Measurements from ENCODE around the gene KANSL3.

KANSL3 gene

GRCh38 chr2:96617012-96617411 lies 21.1 kb downstream of the KANSL3 start:
- peaks cover 44% of the 10 kb centered on the region for H3K36me3 Mint-ChIP-seq (ENCODE audit: insufficient read depth)
- ATAC-seq (replicated peaks; ENCODE audit: extremely low read depth, poor library complexity, severe bottlenecking): no peak

DNA sequence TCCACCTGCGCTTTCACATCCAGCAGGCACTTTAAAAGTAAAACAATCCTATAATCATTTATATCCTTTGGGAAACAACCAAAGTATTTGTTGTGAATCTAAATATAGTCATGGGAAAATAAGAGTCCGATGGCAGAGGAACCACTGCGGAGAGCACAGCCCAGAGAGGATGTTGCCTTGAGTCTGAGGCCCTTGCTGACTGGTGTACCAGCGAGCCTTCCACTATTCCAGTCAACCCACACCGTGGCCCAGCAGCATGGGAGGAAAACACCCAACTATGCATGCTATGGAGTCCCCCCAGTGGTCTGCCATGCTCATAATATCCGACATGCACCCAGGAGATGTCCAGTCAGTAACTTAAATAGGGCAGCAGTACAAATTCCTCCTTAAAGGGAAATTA lies 21.6 kb downstream of the KANSL3 start:
- H3K27ac Mint-ChIP-seq (ENCODE audit: low read depth): peak overlapping the region; percentile 93
- no peaks in the 10 kb centered on the region for H3K27me3 Mint-ChIP-seq
- H3K4me1 Mint-ChIP-seq: peaks cover 38% of the 10 kb centered on the region
- H3K4me3 Mint-ChIP-seq: no peak overlapping the region
- H3K36me3 Mint-ChIP-seq (ENCODE audit: insufficient read depth): peaks cover 47% of the 10 kb centered on the region
- no peaks in the 10 kb centered on the region for H3K9me3 Mint-ChIP-seq
- ATAC-seq (replicated peaks; ENCODE audit: extremely low read depth, poor library complexity, severe bottlenecking) (no peak), DNase-seq (ENCODE audit: low spot score in 2 of 2) (no peak)

More at GRCh38 chr2:96617012-96617411, 21.1 kb downstream of the KANSL3 start:
- H3K27ac Mint-ChIP-seq (ENCODE audit: low read depth): peak overlapping the region; percentile 93
- H3K4me1 Mint-ChIP-seq: peaks cover 38% of the 10 kb centered on the region
- DNase-seq (ENCODE audit: low spot score in 2 of 2): no peak
- peak overlapping the region; percentile 46 for H3K4me3 Mint-ChIP-seq
- H3K9me3 Mint-ChIP-seq: no peaks in the 10 kb centered on the region
- no peaks in the 10 kb centered on the region for H3K27me3 Mint-ChIP-seq

GRCh38 chr2:96616128-96616527 lies 22.0 kb downstream of the KANSL3 start:
- no peaks in the 10 kb centered on the region for H3K27me3 Mint-ChIP-seq
- ATAC-seq (replicated peaks; ENCODE audit: extremely low read depth, poor library complexity, severe bottlenecking) (no peak), DNase-seq (ENCODE audit: low spot score in 2 of 2) (no peak)
- H3K4me1 Mint-ChIP-seq: peaks cover 38% of the 10 kb centered on the region
- H3K4me3 Mint-ChIP-seq: no peak overlapping the region
- H3K36me3 Mint-ChIP-seq (ENCODE audit: insufficient read depth): peaks cover 51% of the 10 kb centered on the region
- peak overlapping the region; percentile 93 for H3K27ac Mint-ChIP-seq (ENCODE audit: low read depth)
- H3K9me3 Mint-ChIP-seq: no peaks in the 10 kb centered on the region

- Mint-ChIP-seq H3K27me3 (no peaks in the 10 kb centered on the region), H3K4me1 (peaks cover 25% of the 10 kb centered on the region), H3K27ac (ENCODE audit: low read depth) (no peak overlapping the region), H3K9me3 (no peaks in the 10 kb centered on the region), H3K4me3 (no peak overlapping the region), H3K36me3 (ENCODE audit: insufficient read depth) (peaks cover 77% of the 10 kb centered on the region)
- ATAC-seq (replicated peaks; ENCODE audit: extremely low read depth, poor library complexity, severe bottlenecking) (no peak), DNase-seq (ENCODE audit: low spot score in 2 of 2) (no peak)
These were observed 29.4 kb downstream of the KANSL3 start for GRCh38 chr2:96608469-96609455.

GRCh38 chr2:96604104-96604503 lies 34.0 kb downstream of the KANSL3 start:
- Mint-ChIP-seq H3K27me3 (no peaks in the 10 kb centered on the region), H3K36me3 (ENCODE audit: insufficient read depth) (peaks cover 75% of the 10 kb centered on the region), H3K27ac (ENCODE audit: low read depth) (no peak overlapping the region), H3K4me3 (no peak overlapping the region), H3K4me1 (peaks cover 28% of the 10 kb centered on the region), H3K9me3 (no peaks in the 10 kb centered on the region)
- ATAC-seq (replicated peaks; ENCODE audit: extremely low read depth, poor library complexity, severe bottlenecking) (no peak), DNase-seq (ENCODE audit: low spot score in 2 of 2) (no peak)

DNA sequence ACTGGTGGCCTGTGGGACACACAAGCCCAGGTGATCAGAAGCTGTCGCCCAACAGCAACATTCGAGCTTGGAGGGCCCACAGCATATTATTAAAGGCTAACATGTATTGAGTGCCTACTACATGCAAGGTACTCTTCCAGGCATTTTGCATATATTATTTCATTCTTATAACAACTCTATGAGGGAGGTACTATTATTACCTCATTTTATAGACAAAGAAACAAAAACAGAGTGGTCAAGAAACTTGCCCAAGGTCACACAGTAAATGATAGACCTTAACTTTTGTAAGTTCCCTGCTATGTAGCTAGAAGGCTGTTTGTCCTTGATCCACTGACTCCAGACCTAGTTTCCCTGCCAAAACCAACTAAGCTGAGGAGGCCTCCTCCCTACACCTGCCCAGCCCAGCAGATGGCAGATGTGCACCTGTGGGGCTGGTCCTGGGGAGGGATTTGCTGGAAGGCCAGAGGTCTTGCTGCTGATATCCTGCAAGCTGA lies 35.7 kb downstream of the KANSL3 start:
- Mint-ChIP-seq H3K27ac (ENCODE audit: low read depth) (peak overlapping the region; percentile 53), H3K9me3 (no peaks in the 10 kb centered on the region), H3K27me3 (no peaks in the 10 kb centered on the region), H3K4me3 (no peak overlapping the region), H3K4me1 (peaks cover 16% of the 10 kb centered on the region), H3K36me3 (ENCODE audit: insufficient read depth) (peaks cover 71% of the 10 kb centered on the region)
- ATAC-seq (replicated peaks; ENCODE audit: extremely low read depth, poor library complexity, severe bottlenecking): no peak
- DNase-seq (ENCODE audit: low spot score in 2 of 2): no peak

DNA sequence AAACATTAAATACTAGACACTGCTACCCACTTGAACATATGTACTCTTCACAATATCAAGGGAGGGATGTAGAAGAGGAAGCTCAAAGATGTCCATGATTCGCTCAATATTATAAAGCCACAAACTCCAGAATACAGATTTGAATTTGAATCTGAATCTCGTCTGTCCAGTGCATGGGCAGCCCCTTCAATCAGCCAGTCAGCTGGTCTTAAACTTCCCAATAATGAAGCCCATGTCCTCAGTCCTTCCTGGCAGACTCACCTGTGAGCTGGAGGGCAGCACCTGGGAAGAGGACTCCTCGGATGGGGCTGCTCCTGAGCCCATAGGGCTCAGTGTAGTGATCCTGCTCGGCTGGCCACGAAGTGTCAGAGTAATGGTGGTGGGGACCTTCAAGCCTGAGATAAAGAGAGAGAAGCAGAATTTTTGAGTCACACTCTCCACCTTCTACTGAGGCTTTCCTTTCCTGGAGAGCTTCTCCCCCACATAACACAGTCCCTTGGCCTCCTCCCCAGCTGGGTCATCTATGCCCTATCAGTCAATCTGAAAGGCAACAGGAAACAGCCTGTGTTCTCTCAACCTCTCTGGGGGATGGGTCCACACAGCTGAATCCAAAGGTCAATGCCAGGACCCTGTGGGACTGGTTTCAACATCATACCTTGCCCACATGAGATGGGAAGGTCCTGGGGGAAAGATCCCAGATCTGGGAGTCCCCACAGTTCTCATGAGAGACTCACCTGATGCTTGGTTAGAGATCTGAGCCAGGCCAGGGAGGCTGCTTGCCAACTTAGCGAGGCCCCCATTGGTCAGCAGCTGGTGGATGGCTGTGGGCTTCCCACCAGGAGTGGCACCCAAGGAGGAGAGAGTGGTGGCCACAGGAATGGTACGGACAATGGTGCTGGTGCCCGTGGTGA lies 36.5 kb downstream of the KANSL3 start:
- no peaks in the 10 kb centered on the region for H3K27me3 Mint-ChIP-seq
- peaks cover 72% of the 10 kb centered on the region for H3K36me3 Mint-ChIP-seq (ENCODE audit: insufficient read depth)
- DNase-seq (ENCODE audit: low spot score in 2 of 2) (no peak), ATAC-seq (replicated peaks; ENCODE audit: extremely low read depth, poor library complexity, severe bottlenecking) (no peak)
- peaks cover 11% of the 10 kb centered on the region for H3K4me1 Mint-ChIP-seq
- H3K27ac Mint-ChIP-seq (ENCODE audit: low read depth): peak overlapping the region; percentile 53
- no peak overlapping the region for H3K4me3 Mint-ChIP-seq
- H3K9me3 Mint-ChIP-seq: no peaks in the 10 kb centered on the region

- no peak for DNase-seq (ENCODE audit: low spot score in 2 of 2)
- Mint-ChIP-seq H3K27ac (ENCODE audit: low read depth) (no peak overlapping the region), H3K27me3 (no peaks in the 10 kb centered on the region), H3K4me1 (peaks cover 18% of the 10 kb centered on the region), H3K4me3 (no peak overlapping the region), H3K36me3 (ENCODE audit: insufficient read depth) (peaks cover 62% of the 10 kb centered on the region), H3K9me3 (no peaks in the 10 kb centered on the region)
- ATAC-seq (replicated peaks; ENCODE audit: extremely low read depth, poor library complexity, severe bottlenecking): no peak
These were observed 38.2 kb downstream of the KANSL3 start for GRCh38 chr2:96599941-96600340.

DNA sequence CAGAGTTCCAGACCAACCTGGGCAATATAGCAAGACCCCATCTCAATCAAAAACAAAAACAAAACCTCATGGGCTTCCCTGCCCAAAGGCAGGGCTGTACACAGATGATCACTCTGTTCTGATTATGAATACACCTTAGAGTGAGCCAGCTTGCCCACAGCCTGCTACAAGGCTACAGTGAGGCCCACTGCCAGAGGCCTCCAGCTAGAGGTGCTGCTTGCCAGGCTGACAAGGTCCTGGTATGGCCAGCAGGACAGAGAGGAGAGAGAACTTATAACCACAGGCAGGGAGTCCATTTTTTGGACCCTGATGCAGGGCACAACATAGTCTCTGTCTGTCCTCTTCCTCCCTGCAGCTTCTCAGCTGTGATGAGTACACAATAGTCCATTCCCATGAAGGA lies 41.5 kb downstream of the KANSL3 start:
- peaks cover 43% of the 10 kb centered on the region for H3K4me1 Mint-ChIP-seq
- ATAC-seq (replicated peaks; ENCODE audit: extremely low read depth, poor library complexity, severe bottlenecking) (no peak), DNase-seq (ENCODE audit: low spot score in 2 of 2) (no peak)
- H3K27ac Mint-ChIP-seq (ENCODE audit: low read depth): peak overlapping the region; percentile 38
- no peaks in the 10 kb centered on the region for H3K9me3 Mint-ChIP-seq
- H3K36me3 Mint-ChIP-seq (ENCODE audit: insufficient read depth): peaks cover 47% of the 10 kb centered on the region
- H3K27me3 Mint-ChIP-seq: no peaks in the 10 kb centered on the region
- H3K4me3 Mint-ChIP-seq: no peak overlapping the region

DNA sequence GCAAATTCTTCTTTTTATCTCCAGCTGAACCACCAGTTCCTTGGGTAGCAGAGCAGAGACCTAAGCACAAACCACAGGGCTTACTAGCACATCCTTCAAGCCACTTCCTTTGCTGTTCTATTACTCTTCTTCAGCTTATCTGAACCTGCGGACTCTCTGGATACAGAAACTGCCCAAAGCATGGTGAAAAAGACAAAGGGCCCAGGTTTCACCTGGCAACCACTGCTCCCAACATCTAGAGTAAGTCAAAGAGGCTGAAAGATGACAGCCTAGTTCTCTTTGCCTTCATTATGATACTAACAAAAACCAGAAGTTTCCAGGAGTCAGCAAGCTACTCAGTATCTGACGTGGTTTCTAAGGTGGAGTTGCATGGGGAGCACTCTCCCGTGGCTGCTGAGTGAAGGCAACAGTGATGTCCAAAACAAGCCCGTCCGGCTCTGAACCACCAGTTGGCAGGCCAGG lies 43.4 kb downstream of the KANSL3 start:
- no peaks in the 10 kb centered on the region for H3K27me3 Mint-ChIP-seq
- peaks cover 50% of the 10 kb centered on the region for H3K4me1 Mint-ChIP-seq
- ATAC-seq (replicated peaks; ENCODE audit: extremely low read depth, poor library complexity, severe bottlenecking): peak; percentile 95
- H3K27ac Mint-ChIP-seq (ENCODE audit: low read depth): peak overlapping the region; percentile 87
- no peak for DNase-seq (ENCODE audit: low spot score in 2 of 2)
- peaks cover 35% of the 10 kb centered on the region for H3K36me3 Mint-ChIP-seq (ENCODE audit: insufficient read depth)
- peak overlapping the region; percentile 51 for H3K4me3 Mint-ChIP-seq
- H3K9me3 Mint-ChIP-seq: no peaks in the 10 kb centered on the region

- peak overlapping the region; percentile 51 for H3K4me3 Mint-ChIP-seq
- ATAC-seq (replicated peaks; ENCODE audit: extremely low read depth, poor library complexity, severe bottlenecking): peak; percentile 48
- DNase-seq (ENCODE audit: low spot score in 2 of 2): no peak
- H3K27ac Mint-ChIP-seq (ENCODE audit: low read depth): peak overlapping the region; percentile 87
- H3K9me3 Mint-ChIP-seq: no peaks in the 10 kb centered on the region
- peaks cover 32% of the 10 kb centered on the region for H3K36me3 Mint-ChIP-seq (ENCODE audit: insufficient read depth)
- H3K27me3 Mint-ChIP-seq: no peaks in the 10 kb centered on the region
- peaks cover 54% of the 10 kb centered on the region for H3K4me1 Mint-ChIP-seq
These were observed 43.8 kb downstream of the KANSL3 start for GRCh38 chr2:96594282-96594681.

- no peaks in the 10 kb centered on the region for H3K9me3 Mint-ChIP-seq
- no peak overlapping the region for H3K4me3 Mint-ChIP-seq
- H3K27me3 Mint-ChIP-seq: no peaks in the 10 kb centered on the region
- peaks cover 21% of the 10 kb centered on the region for H3K36me3 Mint-ChIP-seq (ENCODE audit: insufficient read depth)
- ATAC-seq (replicated peaks; ENCODE audit: extremely low read depth, poor library complexity, severe bottlenecking) (no peak), DNase-seq (ENCODE audit: low spot score in 2 of 2) (no peak)
- H3K4me1 Mint-ChIP-seq: peaks cover 75% of the 10 kb centered on the region
- H3K27ac Mint-ChIP-seq (ENCODE audit: low read depth): peak overlapping the region; percentile 17
These were observed 46.6 kb downstream of the KANSL3 start for GRCh38 chr2:96591494-96591893.

All from central memory CD8-positive, alpha-beta T cell (primary cell).